Measurements from ENCODE around the gene HSPBP1. TPM values are rescaled to one million over a fixed set of nuclear protein-coding genes. Genes with fewer than 3 reads are reported as not detected.

The HSPBP1 gene
- total RNA-seq, 1 experiment from 2014 or later, result 63.0 TPM

- DNase-seq (ENCODE audit: low read depth, low spot score), result no peak
- no peak for ATAC-seq
- Histone ChIP-seq H3K4me1 (ENCODE audit: control insufficient read depth in 1 of 2, insufficient read depth in 2 of 2, low read length in 2 of 2) (no peaks in the 10 kb centered on the region), H3K4me2 (ENCODE audit: low read length) (no peak overlapping the region), H3K9ac (ENCODE audit: low read length) (no peak overlapping the region), H2AFZ (ENCODE audit: low read depth, low read length, poor library complexity, severe bottlenecking) (no peak overlapping the region), H3K27me3 (ENCODE audit: insufficient read depth, low read length) (no peaks in the 10 kb centered on the region), H3K27ac (ENCODE audit: low read depth, low read length) (no peak overlapping the region), H3K36me3 (ENCODE audit: control insufficient read depth in 1 of 2, insufficient read depth in 2 of 2, low read length in 2 of 2) (peaks cover 49 to 56% of the 10 kb centered on the region in 2 experiments), H3K4me3 (replicated peaks in 1 of 2; ENCODE audit: low read depth in 1 of 2, low read length in 2 of 2) (no peak overlapping the region), H3K79me2 (ENCODE audit: insufficient read depth, low read length) (peaks cover 8% of the 10 kb centered on the region; the same call in 1 of the 2 replicates), H3K9me2 (ENCODE audit: insufficient read depth) (no peaks in the 10 kb centered on the region), H3K9me3 (ENCODE audit: control insufficient read depth in 1 of 2, insufficient read depth in 1 of 2, low read depth in 1 of 2, low read length in 2 of 2) (no peaks in the 10 kb centered on the region), H4K20me1 (ENCODE audit: insufficient read depth) (no peaks in the 10 kb centered on the region)
- RAD21 ChIA-PET (ENCODE audit: low non-redundant PET in 1 of 2, low total read pairs in 2 of 2, uncharacterized antibody in 2 of 2, unreplicated experiment in 2 of 2), result no interaction called here
- POLR2A ChIA-PET, result no interaction called here
- CTCF ChIA-PET, result no interaction called here
- TF ChIP-seq SIN3A (IDR thresholded peaks at IDR 0.05; ENCODE audit: low read depth) (no peak), POLR2AphosphoS5 (IDR thresholded peaks at IDR 0.05; ENCODE audit: low read depth, low read length) (no peak), RAD21 (IDR thresholded peaks at IDR 0.05; ENCODE audit: low read depth) (no peak), ZBTB33 (IDR thresholded peaks at IDR 0.05; ENCODE audit: extremely low read depth, insufficient replicate concordance, low read length) (no peak), JUND (IDR thresholded peaks at IDR 0.05) (no peak), FOSL1 (IDR thresholded peaks at IDR 0.05; ENCODE audit: low read depth) (no peak), CEBPB (IDR thresholded peaks at IDR 0.05; ENCODE audit: low read depth) (no peak), POLR2A (IDR thresholded peaks at IDR 0.05; ENCODE audit: borderline replicate concordance, extremely low read depth, insufficient read depth, insufficient read length) (no peak)
- TF ChIP-seq, protein P1, sequence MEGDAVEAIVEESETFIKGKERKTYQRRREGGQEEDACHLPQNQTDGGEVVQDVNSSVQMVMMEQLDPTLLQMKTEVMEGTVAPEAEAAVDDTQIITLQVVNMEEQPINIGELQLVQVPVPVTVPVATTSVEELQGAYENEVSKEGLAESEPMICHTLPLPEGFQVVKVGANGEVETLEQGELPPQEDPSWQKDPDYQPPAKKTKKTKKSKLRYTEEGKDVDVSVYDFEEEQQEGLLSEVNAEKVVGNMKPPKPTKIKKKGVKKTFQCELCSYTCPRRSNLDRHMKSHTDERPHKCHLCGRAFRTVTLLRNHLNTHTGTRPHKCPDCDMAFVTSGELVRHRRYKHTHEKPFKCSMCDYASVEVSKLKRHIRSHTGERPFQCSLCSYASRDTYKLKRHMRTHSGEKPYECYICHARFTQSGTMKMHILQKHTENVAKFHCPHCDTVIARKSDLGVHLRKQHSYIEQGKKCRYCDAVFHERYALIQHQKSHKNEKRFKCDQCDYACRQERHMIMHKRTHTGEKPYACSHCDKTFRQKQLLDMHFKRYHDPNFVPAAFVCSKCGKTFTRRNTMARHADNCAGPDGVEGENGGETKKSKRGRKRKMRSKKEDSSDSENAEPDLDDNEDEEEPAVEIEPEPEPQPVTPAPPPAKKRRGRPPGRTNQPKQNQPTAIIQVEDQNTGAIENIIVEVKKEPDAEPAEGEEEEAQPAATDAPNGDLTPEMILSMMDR (IDR thresholded peaks at IDR 0.05 in 2 of 3, conservative IDR thresholded peaks at IDR 0.05 in 1 of 3; ENCODE audit: borderline replicate concordance in 1 of 3, insufficient read depth in 1 of 3, low read depth in 2 of 3, low read length in 2 of 3), result no peak
- TF ChIP-seq, protein P2, sequence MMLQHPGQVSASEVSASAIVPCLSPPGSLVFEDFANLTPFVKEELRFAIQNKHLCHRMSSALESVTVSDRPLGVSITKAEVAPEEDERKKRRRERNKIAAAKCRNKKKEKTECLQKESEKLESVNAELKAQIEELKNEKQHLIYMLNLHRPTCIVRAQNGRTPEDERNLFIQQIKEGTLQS (IDR thresholded peaks at IDR 0.05), result no peak
- TF ChIP-seq, protein P3, sequence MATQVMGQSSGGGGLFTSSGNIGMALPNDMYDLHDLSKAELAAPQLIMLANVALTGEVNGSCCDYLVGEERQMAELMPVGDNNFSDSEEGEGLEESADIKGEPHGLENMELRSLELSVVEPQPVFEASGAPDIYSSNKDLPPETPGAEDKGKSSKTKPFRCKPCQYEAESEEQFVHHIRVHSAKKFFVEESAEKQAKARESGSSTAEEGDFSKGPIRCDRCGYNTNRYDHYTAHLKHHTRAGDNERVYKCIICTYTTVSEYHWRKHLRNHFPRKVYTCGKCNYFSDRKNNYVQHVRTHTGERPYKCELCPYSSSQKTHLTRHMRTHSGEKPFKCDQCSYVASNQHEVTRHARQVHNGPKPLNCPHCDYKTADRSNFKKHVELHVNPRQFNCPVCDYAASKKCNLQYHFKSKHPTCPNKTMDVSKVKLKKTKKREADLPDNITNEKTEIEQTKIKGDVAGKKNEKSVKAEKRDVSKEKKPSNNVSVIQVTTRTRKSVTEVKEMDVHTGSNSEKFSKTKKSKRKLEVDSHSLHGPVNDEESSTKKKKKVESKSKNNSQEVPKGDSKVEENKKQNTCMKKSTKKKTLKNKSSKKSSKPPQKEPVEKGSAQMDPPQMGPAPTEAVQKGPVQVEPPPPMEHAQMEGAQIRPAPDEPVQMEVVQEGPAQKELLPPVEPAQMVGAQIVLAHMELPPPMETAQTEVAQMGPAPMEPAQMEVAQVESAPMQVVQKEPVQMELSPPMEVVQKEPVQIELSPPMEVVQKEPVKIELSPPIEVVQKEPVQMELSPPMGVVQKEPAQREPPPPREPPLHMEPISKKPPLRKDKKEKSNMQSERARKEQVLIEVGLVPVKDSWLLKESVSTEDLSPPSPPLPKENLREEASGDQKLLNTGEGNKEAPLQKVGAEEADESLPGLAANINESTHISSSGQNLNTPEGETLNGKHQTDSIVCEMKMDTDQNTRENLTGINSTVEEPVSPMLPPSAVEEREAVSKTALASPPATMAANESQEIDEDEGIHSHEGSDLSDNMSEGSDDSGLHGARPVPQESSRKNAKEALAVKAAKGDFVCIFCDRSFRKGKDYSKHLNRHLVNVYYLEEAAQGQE (IDR thresholded peaks at IDR 0.05; ENCODE audit: low read depth), result no peak
- BruUV-seq (replicated peaks), result no TSS peak
- intact Hi-C loops (cut with micrococcal nuclease), result no loop called here
These were observed 40.9 kb downstream of the HSPBP1 start for GRCh38 chr19:55239004-55239403.
